Hepatocyte (in vitro differentiated cells): ENCODE data around the gene AKNAD1. TPM values are rescaled to one million over a fixed set of nuclear protein-coding genes. Genes with fewer than 3 reads are reported as not detected.

Experiments
- DNase-seq: peaks from one replicate; pipeline ENCODE4 v3.0.0-alpha.2; 2016; ENCODE audit warnings: low spot score
- H2AFZ ChIP-seq: fragments of 200-600 bp; sonication (generic); 2 replicates; pipeline ENCODE4 v1.6.0; 2016; ENCODE audit warnings: antibody characterized with exemption, mild to moderate bottlenecking
- H3K27ac ChIP-seq: fragments of 200-600 bp; sonication (generic); 2 replicates; pipeline ENCODE4 v1.5.1; 2016; ENCODE audit warnings: mild to moderate bottlenecking
- H3K27me3 ChIP-seq: fragments of 200-600 bp; sonication (generic); 2 replicates; pipeline ENCODE4 v1.6.1; 2016
- H3K36me3 ChIP-seq: fragments of 200-600 bp; sonication (generic); replicated peaks from 2 replicates; pipeline ENCODE4 v1.5.1; 2016; ENCODE audit warnings: low read depth; ENCODE audit not compliant: insufficient read depth
- H3K4me1 ChIP-seq: fragments of 200-600 bp; sonication (generic); 2 replicates; pipeline ENCODE4 v1.5.1; 2016; ENCODE audit warnings: mild to moderate bottlenecking, moderate library complexity; ENCODE audit not compliant: insufficient read depth
- H3K4me2 ChIP-seq: fragments of 200-600 bp; sonication (generic); 2 replicates; pipeline ENCODE4 v1.6.0; 2016
- H3K4me3 ChIP-seq: fragments of 200-600 bp; sonication (generic); 2 replicates; pipeline ENCODE4 v1.5.1; 2016; ENCODE audit warnings: mild to moderate bottlenecking
- H3K79me2 ChIP-seq: fragments of 200-600 bp; sonication (generic); 2 replicates; pipeline ENCODE4 v1.6.0; 2017; ENCODE audit warnings: mild to moderate bottlenecking
- H3K9me2 ChIP-seq: fragments of 200-600 bp; sonication (generic); replicated peaks from 2 replicates; pipeline ENCODE4 v1.6.0; 2017; ENCODE audit warnings: mild to moderate bottlenecking; ENCODE audit not compliant: insufficient read depth
- H3K9me3 ChIP-seq: fragments of 200-600 bp; sonication (generic); 2 replicates; pipeline ENCODE4 v1.5.1; 2016; ENCODE audit warnings: low read depth, mild to moderate bottlenecking
- H4K20me1 ChIP-seq: fragments of 200-600 bp; sonication (generic); 2 replicates; pipeline ENCODE4 v1.6.0; 2016; ENCODE audit warnings: mild to moderate bottlenecking; ENCODE audit not compliant: insufficient read depth, poor library complexity, severe bottlenecking
- EZH2 ChIP-seq: fragments of 200-600 bp; sonication (generic); IDR thresholded peaks from 2 replicates; pipeline ENCODE4 v1.6.1; 2016; ENCODE audit warnings: antibody characterized with exemption, mild to moderate bottlenecking, borderline replicate concordance
- EZH2phosphoT487 ChIP-seq: fragments of 200-600 bp; sonication (generic); IDR thresholded peaks from one replicate; pipeline ENCODE4 v1.6.1; 2018; ENCODE audit warnings: antibody characterized with exemption, mild to moderate bottlenecking, low read depth, moderate library complexity; ENCODE audit not compliant: unreplicated experiment, severe bottlenecking
- WGBS: methylation state at CpG from one replicate; pipeline ENCODE4 v1.1.6; 2016; ENCODE audit warnings: low lambda C conversion rate; ENCODE audit errors: missing lambda C conversion rate; 5-methylcytosine and 5-hydroxymethylcytosine counted together
- polyA plus RNA-seq: library from polyadenylated mRNA; unstranded; fragments of >200 nt; fragmentation: Nextera tagmentation; extraction: Ambion mirVana; gene quantifications from 2 replicates; pipeline ENCODE4 v1.2.1, GENCODE V29; 2016
- total RNA-seq: library from RNA; depleted of rRNA; stranded (reverse); fragments of >200 nt; gene quantifications from 2 replicates; pipeline ENCODE4 v1.2.3, GENCODE V29; 2014
- TF ChIP-seq, protein P1 (sequence below): fragments of 200-600 bp; sonication (generic); IDR thresholded peaks from 2 replicates; pipeline ENCODE4 v1.5.1; 2016; ENCODE audit warnings: antibody characterized with exemption, mild to moderate bottlenecking; ENCODE audit not compliant: poor library complexity

Gene AKNAD1
- total and polyA plus RNA-seq, 2 experiments from 2014 or later, result 0.80 TPM; not detected in 1

DNA sequence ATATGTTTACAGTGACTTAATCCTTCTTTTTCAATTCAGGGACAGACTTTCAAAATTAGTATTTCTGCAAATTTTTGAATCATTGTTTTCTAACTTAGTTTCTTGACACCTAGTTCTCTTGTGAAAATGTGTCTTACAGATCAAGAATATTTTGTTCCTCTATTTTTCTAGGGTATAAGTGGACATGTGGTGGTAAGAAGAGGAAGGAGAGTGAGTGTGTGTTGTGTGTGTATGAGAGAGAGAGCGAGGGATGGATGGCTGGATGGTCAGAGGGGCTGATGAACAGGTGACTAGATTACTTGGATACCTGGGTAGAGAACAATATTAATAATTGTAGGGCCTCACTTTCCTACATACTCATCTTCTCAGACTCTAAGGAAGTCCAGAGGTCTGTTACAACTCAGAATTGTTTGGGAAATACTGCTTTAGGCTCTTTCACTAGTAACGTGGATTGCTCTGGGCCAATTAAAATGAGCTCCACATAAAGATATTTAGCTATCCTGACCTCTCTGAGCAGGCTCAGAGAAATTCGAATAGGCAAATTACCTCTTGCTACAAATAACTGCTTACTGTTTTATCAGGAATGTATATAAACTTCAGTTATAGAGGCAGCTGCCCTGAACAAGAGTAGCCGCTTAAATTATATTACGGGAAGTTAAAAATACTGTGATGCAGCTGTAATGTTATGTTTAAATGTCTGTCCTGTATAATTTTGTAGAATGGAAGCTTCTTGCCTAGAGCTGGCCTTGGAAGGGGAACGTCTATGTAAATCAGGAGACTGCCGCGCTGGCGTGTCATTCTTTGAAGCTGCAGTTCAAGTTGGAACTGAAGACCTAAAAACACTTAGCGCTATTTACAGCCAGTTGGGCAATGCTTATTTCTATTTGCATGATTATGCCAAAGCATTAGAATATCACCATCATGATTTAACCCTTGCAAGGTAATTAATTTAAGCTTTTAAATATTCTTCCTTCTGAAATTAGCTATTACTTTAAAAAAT lies 39.6 kb upstream of the AKNAD1 start:
- no peaks in the 10 kb centered on the region for H4K20me1 ChIP-seq
- TF ChIP-seq, protein P1, sequence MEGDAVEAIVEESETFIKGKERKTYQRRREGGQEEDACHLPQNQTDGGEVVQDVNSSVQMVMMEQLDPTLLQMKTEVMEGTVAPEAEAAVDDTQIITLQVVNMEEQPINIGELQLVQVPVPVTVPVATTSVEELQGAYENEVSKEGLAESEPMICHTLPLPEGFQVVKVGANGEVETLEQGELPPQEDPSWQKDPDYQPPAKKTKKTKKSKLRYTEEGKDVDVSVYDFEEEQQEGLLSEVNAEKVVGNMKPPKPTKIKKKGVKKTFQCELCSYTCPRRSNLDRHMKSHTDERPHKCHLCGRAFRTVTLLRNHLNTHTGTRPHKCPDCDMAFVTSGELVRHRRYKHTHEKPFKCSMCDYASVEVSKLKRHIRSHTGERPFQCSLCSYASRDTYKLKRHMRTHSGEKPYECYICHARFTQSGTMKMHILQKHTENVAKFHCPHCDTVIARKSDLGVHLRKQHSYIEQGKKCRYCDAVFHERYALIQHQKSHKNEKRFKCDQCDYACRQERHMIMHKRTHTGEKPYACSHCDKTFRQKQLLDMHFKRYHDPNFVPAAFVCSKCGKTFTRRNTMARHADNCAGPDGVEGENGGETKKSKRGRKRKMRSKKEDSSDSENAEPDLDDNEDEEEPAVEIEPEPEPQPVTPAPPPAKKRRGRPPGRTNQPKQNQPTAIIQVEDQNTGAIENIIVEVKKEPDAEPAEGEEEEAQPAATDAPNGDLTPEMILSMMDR, result no peak
- TF ChIP-seq EZH2phosphoT487 (no peak), EZH2 (no peak)
- no peak overlapping the region for H3K4me3 ChIP-seq
- no peaks in the 10 kb centered on the region for H3K9me2 ChIP-seq
- H3K36me3 ChIP-seq, result no peaks in the 10 kb centered on the region
- no peaks in the 10 kb centered on the region for H3K79me2 ChIP-seq
- 62% methylated on average over 10 of the region's 10 CpGs for WGBS
- H3K27me3 ChIP-seq, result no peaks in the 10 kb centered on the region
- H3K9me3 ChIP-seq, result no peaks in the 10 kb centered on the region
- H3K4me2 ChIP-seq, result peak overlapping the region; percentile 35
- no peaks in the 10 kb centered on the region for H3K4me1 ChIP-seq
- no peak overlapping the region for H2AFZ ChIP-seq
- H3K27ac ChIP-seq, result no peak overlapping the region
- no peak for DNase-seq

DNA sequence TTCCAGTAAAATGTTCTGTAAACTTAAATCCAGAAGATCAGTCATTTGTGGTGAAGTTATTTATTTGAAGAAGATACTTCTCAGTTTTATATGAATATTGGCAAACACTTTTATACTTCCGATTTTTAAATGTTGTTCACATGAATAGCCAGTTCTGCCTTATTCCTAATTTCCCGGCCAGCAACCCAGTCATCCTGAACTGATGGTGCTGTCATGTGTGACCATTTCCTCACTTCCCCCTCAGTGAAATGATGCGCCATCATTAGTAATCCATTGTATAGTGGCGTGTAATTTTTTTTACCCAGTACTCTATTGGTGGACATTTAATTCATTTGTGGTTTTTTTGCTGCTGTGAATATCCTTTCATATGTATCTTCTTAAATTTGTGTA lies 36.2 kb upstream of the AKNAD1 start:
- Histone ChIP-seq H3K4me2 (no peak overlapping the region), H3K4me1 (peaks cover 13% of the 10 kb centered on the region), H3K9me2 (no peaks in the 10 kb centered on the region), H4K20me1 (no peaks in the 10 kb centered on the region), H3K27me3 (no peaks in the 10 kb centered on the region), H3K36me3 (no peaks in the 10 kb centered on the region), H3K9me3 (no peaks in the 10 kb centered on the region), H2AFZ (no peak overlapping the region), H3K27ac (no peak overlapping the region), H3K4me3 (no peak overlapping the region), H3K79me2 (no peaks in the 10 kb centered on the region)
- TF ChIP-seq EZH2phosphoT487 (no peak), EZH2 (no peak)
- TF ChIP-seq, protein P1, result no peak
- WGBS, result 97% methylated on average over 4 of the region's 4 CpGs
- no peak for DNase-seq

DNA sequence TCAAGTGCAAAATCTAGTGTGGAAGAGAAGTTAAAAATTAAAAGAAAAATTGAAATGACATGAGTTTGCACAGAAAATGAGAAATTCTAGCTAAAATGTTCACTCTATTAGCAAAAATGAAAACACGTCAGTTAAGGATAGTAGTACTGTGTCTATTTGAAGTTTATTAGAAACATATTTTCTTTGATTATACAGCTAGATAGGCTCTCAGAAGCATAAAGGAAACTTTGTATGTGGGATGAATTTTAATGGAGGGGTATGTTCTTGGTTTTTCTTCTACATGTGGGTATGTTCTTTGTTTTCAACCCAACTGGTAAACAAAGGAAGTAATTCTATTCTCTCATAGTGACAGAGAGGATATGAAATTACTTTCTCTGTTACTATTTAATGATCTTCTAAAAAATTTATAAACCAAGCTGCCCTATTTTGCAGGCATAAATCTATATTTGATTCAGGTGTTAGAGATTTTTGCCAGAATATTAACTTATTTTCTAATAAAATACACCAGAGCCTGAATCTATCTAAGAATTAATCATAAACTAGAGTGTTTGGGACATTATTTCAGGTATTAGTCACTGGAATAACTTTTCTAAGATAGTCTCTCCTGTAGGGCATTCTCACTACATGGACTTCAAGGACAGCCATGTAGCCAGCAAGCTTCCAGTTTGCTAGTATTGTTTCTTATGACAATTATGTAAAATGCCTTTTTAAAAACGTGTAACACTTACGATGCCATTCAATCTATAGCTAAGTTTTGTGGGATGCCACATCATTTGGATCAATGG lies 35.7 kb upstream of the AKNAD1 start:
- Histone ChIP-seq H3K79me2 (no peaks in the 10 kb centered on the region), H2AFZ (no peak overlapping the region), H3K4me3 (no peak overlapping the region), H3K4me1 (peaks cover 13% of the 10 kb centered on the region), H3K27me3 (no peaks in the 10 kb centered on the region), H3K9me3 (no peaks in the 10 kb centered on the region), H3K9me2 (no peaks in the 10 kb centered on the region), H4K20me1 (no peaks in the 10 kb centered on the region), H3K27ac (no peak overlapping the region), H3K36me3 (no peaks in the 10 kb centered on the region), H3K4me2 (no peak overlapping the region)
- WGBS, result 88% methylated on average over 3 of the region's 3 CpGs
- no peak for DNase-seq
- no peak for TF ChIP-seq EZH2
- no peak for TF ChIP-seq EZH2phosphoT487
- TF ChIP-seq, protein P1, result no peak
